Right lobe of liver (tissue), 6 donors: ENCODE results near the gene C1QTNF6. TPM values are rescaled to one million over a fixed set of nuclear protein-coding genes. Genes with fewer than 3 reads are reported as not detected.

Experiments used
- ATAC-seq, 4 donors: fragments of 200-7000 bp; cut with Tn5 transposase; one replicate each; pipeline ENCODE4 v1.9.1; 2020; ENCODE audit warnings: mild to moderate bottlenecking in 4 of 4, moderate library complexity in 4 of 4
- DNase-seq, 3 donors: peaks; one replicate each; pipeline ENCODE4 v3.0.0-alpha.2; 2020
- H3K27ac ChIP-seq, 3 donors: fragments of 200-600 bp; one replicate each; pipeline ENCODE4 v1.8.0; 2022
- H3K27me3 ChIP-seq, 2 donors: fragments of 200-600 bp; one replicate each; pipeline ENCODE4 v1.8.0; 2022
- H3K36me3 ChIP-seq, 4 donors: fragments of 200-600 bp; sonication (generic) in 1 of 4; one replicate each; pipeline versions ENCODE4 v1.5.1 to v1.8.0; 2017 to 2022; ENCODE audit warnings: control low read depth in 1 of 4
- H3K4me1 ChIP-seq, 4 donors: fragments of 200-600 bp; sonication (generic) in 1 of 4; one replicate each; pipeline versions ENCODE4 v1.5.1 to v1.8.0; 2017 to 2022; ENCODE audit warnings: control low read depth in 1 of 4
- H3K4me3 ChIP-seq, 3 donors: fragments of 200-600 bp; one replicate each; pipeline ENCODE4 v1.8.0; 2022
- H3K9me3 ChIP-seq, 4 donors: fragments of 200-600 bp; sonication (generic) in 1 of 4; one replicate each; pipeline versions ENCODE4 v1.5.1 to v1.8.0; 2017 to 2022; ENCODE audit warnings: control low read depth in 1 of 4
- POLR2A ChIP-seq: fragments of 450-650 bp; IDR thresholded peaks from one replicate; pipeline ENCODE4 v1.6.1; 2017; ENCODE audit warnings: antibody characterized with exemption, mild to moderate bottlenecking
- WGBS: methylation state at CpG from one replicate; pipeline ENCODE4 v1.1.6; 2018; ENCODE audit warnings: low coverage, low lambda C conversion rate; ENCODE audit not compliant: insufficient coverage; ENCODE audit errors: missing lambda C conversion rate; 5-methylcytosine and 5-hydroxymethylcytosine counted together
- intact Hi-C, 2 donors: fragments of 100-400 bp; cut with DNase I; formaldehyde crosslinking; loops; one replicate each; pipeline versions ENCODE4 v1.11.2 to v1.14.1; 2022
- total RNA-seq, 6 experiments: library from RNA; depleted of rRNA in 2 of 6; stranded (reverse); fragments of >200 nt in 2 of 6; fragmentation: NEBNext Ultra II Directional in 3 of 6; extraction: Animal tissue kit (Norgen Biotek cat#: 25700) in 3 of 6; gene quantifications; one replicate each; pipeline versions ENCODE4 v1.1.0 to v1.2.4, GENCODE V29; 2016 to 2023
- TF ChIP-seq, protein P1 (sequence below), 4 donors: fragments of 200-600 bp in 3 of 4; fragments of 450-650 bp in 1 of 4; IDR thresholded peaks; one replicate each; pipeline versions ENCODE4 v1.5.1 to v1.8.0; 2016 to 2022; ENCODE audit warnings: antibody characterized with exemption in 4 of 4, mild to moderate bottlenecking in 2 of 4
- donor health status: DM: no; HTN: yes; CAD: no.
- donor health status: DM: no; HTN: no; CAD: no.
- donor health status: DM: no; HTN: no; CAD: no.
- donor health status: DM: no; HTN: yes; CAD: no.
- donor health status: DM: no; HTN: yes; CAD: no.

The C1QTNF6 gene
- total RNA-seq, 6 experiments from 2014 or later = 3.3 to 12.6 (median 6.3) TPM

DNA sequence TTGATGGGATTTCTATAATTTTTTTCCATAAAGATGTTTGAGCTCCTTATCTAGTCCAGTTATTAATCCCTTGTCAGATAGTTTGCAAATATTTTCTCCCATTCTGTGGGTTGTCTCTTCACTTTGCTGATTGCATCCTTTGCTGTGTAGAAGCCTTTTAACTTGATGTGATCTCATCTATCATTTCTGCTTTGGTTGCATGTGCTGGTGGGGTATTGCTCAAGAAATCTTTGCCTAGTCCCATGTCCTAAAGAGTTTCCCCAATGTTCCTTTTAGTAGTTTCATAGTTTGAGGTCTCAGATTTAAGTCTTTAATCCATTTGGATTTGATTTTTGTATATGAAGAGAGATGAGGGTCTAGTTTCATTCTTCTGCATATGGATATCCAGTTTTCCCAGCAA is 36.6 kb downstream of the C1QTNF6 start:
- no peak for ATAC-seq
- intact Hi-C loops = no loop called here
- TF ChIP-seq, protein P1, sequence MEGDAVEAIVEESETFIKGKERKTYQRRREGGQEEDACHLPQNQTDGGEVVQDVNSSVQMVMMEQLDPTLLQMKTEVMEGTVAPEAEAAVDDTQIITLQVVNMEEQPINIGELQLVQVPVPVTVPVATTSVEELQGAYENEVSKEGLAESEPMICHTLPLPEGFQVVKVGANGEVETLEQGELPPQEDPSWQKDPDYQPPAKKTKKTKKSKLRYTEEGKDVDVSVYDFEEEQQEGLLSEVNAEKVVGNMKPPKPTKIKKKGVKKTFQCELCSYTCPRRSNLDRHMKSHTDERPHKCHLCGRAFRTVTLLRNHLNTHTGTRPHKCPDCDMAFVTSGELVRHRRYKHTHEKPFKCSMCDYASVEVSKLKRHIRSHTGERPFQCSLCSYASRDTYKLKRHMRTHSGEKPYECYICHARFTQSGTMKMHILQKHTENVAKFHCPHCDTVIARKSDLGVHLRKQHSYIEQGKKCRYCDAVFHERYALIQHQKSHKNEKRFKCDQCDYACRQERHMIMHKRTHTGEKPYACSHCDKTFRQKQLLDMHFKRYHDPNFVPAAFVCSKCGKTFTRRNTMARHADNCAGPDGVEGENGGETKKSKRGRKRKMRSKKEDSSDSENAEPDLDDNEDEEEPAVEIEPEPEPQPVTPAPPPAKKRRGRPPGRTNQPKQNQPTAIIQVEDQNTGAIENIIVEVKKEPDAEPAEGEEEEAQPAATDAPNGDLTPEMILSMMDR (IDR thresholded peaks at IDR 0.05) = no peak
- no peak for TF ChIP-seq POLR2A

DNA sequence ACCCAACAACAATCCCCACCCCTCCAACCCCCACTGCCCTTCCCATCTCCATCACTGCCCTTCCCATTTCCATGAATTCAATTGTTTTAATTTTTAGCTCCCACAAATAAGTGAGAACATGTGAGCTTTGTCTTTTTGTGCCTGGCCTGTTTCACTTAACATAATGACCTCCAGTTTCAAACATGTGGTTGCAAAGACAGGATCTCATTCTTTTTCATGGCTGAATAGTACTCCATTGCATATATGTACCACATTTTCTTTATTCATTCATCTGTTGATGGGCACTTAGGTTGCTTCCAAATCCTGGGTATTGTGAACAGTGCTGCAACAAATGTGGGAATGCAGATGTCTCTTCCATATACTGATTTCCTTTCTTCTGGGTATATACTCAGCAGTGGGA is 37.3 kb downstream of the C1QTNF6 start:
- H3K36me3 ChIP-seq = no peaks in the 10 kb centered on the region
- no peaks in the 10 kb centered on the region for H3K9me3 ChIP-seq
- no peak for TF ChIP-seq POLR2A
- TF ChIP-seq, protein P1 (IDR thresholded peaks at IDR 0.05) = no peak
- no peak overlapping the region for H3K4me3 ChIP-seq
- intact Hi-C loops = no loop called here
- ATAC-seq (no peak), DNase-seq (no peak)
- no peak overlapping the region for H3K27ac ChIP-seq
- H3K4me1 ChIP-seq = peaks cover 0 to 3% (median under 1%) of the 10 kb centered on the region in 4 donors
- no peaks in the 10 kb centered on the region for H3K27me3 ChIP-seq

More for the DNA sequence above, 36.6 kb downstream of the C1QTNF6 start:
- H3K9me3 ChIP-seq = no peaks in the 10 kb centered on the region
- no peak overlapping the region for H3K4me3 ChIP-seq
- no peaks in the 10 kb centered on the region for H3K4me1 ChIP-seq
- H3K27me3 ChIP-seq = no peaks in the 10 kb centered on the region
- no peak for DNase-seq
- H3K36me3 ChIP-seq = no peaks in the 10 kb centered on the region
- no peak overlapping the region for H3K27ac ChIP-seq

DNA sequence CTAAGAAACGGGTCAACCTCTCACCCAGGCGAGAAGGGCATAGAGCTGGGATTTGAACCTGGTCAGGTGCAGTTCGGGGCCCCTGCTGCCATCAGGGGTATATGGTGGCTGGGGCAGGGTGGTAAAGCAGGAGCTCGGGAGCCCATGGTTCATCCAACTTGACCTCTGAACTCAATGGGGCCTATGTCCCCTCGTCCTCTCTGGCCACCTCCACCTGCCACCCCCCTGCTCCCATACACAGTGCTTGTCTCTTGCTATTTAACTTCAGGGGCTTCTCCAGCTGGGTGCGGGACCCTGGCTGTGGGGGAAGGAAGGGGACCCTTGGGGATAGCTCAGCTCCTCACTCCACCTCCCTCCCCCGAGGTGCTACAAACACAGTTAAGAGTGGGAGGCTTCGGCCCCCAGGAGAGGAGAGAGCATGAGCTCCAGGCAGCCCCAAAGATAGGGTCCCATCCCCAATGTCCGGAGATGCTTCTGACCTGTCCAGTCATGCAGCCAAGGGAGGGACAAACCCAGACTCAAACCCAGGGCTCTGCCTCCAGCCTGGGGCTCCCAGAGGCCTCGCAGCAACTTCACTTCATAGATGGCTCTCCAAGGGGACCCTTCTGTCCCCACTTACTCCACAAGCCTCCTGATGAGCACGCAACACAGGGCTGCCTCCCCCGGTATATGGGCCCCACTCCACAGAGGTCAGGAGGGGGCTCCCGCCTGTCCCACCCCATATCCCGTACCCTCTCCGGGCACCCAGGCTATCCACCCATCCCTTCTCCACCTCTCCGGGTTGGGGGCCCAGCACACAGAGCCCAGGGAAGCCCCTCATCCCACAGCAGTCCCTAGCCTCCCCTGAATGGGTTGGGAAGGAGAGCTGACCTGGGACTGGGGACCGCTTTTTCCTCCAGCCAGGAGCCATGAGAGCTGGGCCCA is 39.0 kb downstream of the C1QTNF6 start:
- Histone ChIP-seq H3K4me3 (peak overlapping the region in 1 of 3 donors; percentile 21), H3K27me3 (no peaks in the 10 kb centered on the region), H3K36me3 (no peaks in the 10 kb centered on the region), H3K9me3 (no peaks in the 10 kb centered on the region), H3K4me1 (peaks cover 0 to 8% (median 3%) of the 10 kb centered on the region in 4 donors), H3K27ac (no peak overlapping the region)
- intact Hi-C loops = no loop called here
- ATAC-seq (no peak), DNase-seq (no peak)
- WGBS = 76% methylated on average over 2 of the region's 17 CpGs
- TF ChIP-seq, protein P1 (IDR thresholded peaks at IDR 0.05) = no peak
- no peak for TF ChIP-seq POLR2A

DNA sequence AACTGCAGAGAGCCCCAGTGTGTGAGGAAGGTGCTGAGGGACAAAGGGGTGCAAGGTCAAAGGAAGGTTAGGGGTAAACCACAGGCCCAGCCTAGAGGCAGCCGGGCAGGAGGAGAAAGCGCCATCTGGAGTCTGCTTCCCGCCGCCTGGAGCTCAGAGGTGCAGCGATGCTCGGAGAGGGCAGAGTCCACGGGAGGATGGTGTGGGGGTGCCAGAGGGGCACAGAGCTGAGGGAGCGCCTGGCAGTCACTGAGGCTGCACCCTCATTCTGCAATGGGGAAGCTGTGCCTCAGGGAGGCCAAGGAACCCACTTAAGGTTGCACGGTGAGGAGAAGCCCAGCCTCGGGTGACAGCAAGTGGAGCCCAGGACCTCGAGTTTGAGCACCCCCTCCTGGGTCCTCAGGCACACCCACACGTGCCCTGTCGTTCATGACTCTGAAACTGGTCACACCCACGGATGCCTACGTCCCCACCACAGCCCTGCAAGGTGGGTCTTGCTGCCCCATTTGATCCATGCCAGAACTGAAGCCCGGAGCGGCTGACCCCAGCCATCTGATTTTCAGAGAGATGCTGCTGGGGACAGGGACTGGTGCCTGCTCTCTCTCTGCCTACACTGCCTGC is 39.9 kb downstream of the C1QTNF6 start:
- H3K27ac ChIP-seq = no peak overlapping the region

More for the DNA sequence above, 39.9 kb downstream of the C1QTNF6 start:
- intact Hi-C loops = no loop called here
- TF ChIP-seq, protein P1 (IDR thresholded peaks at IDR 0.05) = no peak
- DNase-seq (no peak), ATAC-seq (peak in 2 of 4 donors; percentile 12 to 19)
- H3K36me3 ChIP-seq = no peaks in the 10 kb centered on the region
- H3K9me3 ChIP-seq = no peaks in the 10 kb centered on the region
- H3K27me3 ChIP-seq = no peaks in the 10 kb centered on the region
- H3K4me1 ChIP-seq = peaks cover 0 to 8% (median 3%) of the 10 kb centered on the region in 4 donors
- H3K4me3 ChIP-seq = peak overlapping the region in 1 of 3 donors; percentile 2
- WGBS = 57% methylated on average over 6 of the region's 17 CpGs
